OCI-LY7 (cell line): ENCODE results near the gene TPRG1L. TPM values are rescaled to one million over a fixed set of nuclear protein-coding genes. Genes with fewer than 3 reads are reported as not detected.

Experiments
- BruUV-seq: library from RNA; stranded (reverse); fragments of 400-500 nt; replicated peaks from 2 replicates; lab custom pipeline; 2021; lab: Mats Ljungman, UMichigan
- CTCF ChIA-PET: fragments of 300-600 bp; sonication (Branson Sonifier 250); formaldehyde crosslinking; loops from one replicate; lab custom pipeline; 2022; ENCODE audit warnings: antibody characterized with exemption; ENCODE audit not compliant: unreplicated experiment; lab: Charles Lee
- POLR2A ChIA-PET: fragments of 300-600 bp; sonication (Branson Sonifier 250); formaldehyde crosslinking; loops from one replicate; lab custom pipeline; 2022; ENCODE audit warnings: antibody characterized with exemption; lab: Charles Lee
- DNase-seq: peaks from one replicate; pipeline ENCODE4 v3.0.0-alpha.2; 2015; ENCODE audit warnings: low spot score
- H2AFZ ChIP-seq: fragments of 200-600 bp; sonication (generic), shearing (Covaris generic); 2 replicates; pipeline ENCODE4 v1.6.1; 2014; ENCODE audit warnings: mild to moderate bottlenecking, antibody characterized with exemption, low read length, moderate library complexity
- H3K27ac ChIP-seq: fragments of 200-600 bp; sonication (generic); 2 replicates; pipeline ENCODE4 v1.5.1; 2014; ENCODE audit warnings: mixed run types, low read depth, mild to moderate bottlenecking, moderate library complexity, low read length, inconsistent platforms; ENCODE audit not compliant: poor library complexity, severe bottlenecking
- H3K36me3 ChIP-seq: fragments of 200-600 bp; sonication (generic); 2 replicates; pipeline ENCODE4 v1.6.1; 2014; ENCODE audit warnings: mild to moderate bottlenecking, antibody characterized with exemption, low read length, moderate library complexity, mixed read lengths; ENCODE audit not compliant: insufficient read depth
- H3K4me1 ChIP-seq: fragments of 200-600 bp; sonication (generic); 2 replicates; pipeline ENCODE4 v1.5.1; 2014; ENCODE audit warnings: mild to moderate bottlenecking, low read length; ENCODE audit not compliant: insufficient read depth, poor library complexity, severe bottlenecking
- H3K4me2 ChIP-seq: fragments of 200-600 bp; sonication (generic); 2 replicates; pipeline ENCODE4 v1.6.1; 2014; ENCODE audit warnings: mild to moderate bottlenecking, low read length
- H3K4me3 ChIP-seq: fragments of 200-600 bp; sonication (generic); 2 replicates; pipeline ENCODE4 v1.5.1; 2014; ENCODE audit warnings: mild to moderate bottlenecking, low read depth, low read length; ENCODE audit not compliant: poor library complexity, severe bottlenecking
- H3K79me2 ChIP-seq: fragments of 200-600 bp; sonication (generic); 2 replicates; pipeline ENCODE4 v1.6.1; 2016; ENCODE audit warnings: low read depth, mild to moderate bottlenecking, low read length, moderate library complexity, mixed read lengths; ENCODE audit not compliant: insufficient read depth
- H3K9me2 ChIP-seq: fragments of 200-600 bp; sonication (generic); 2 replicates; pipeline ENCODE4 v1.6.1; 2016; ENCODE audit warnings: mild to moderate bottlenecking, low read length, mixed read lengths; ENCODE audit not compliant: insufficient read depth
- H3K9me3 ChIP-seq: fragments of 200-600 bp; sonication (generic); 2 replicates; pipeline ENCODE4 v1.6.1; 2014; ENCODE audit warnings: mild to moderate bottlenecking, mixed run types, low read length, mixed read lengths
- H4K20me1 ChIP-seq: fragments of 200-600 bp; sonication (generic); 2 replicates; pipeline ENCODE4 v1.6.1; 2014; ENCODE audit warnings: mild to moderate bottlenecking, antibody characterized with exemption, low read length, moderate library complexity, mixed read lengths; ENCODE audit not compliant: insufficient read depth
- CTCF ChIP-seq: fragments of 200-600 bp; sonication (generic); conservative IDR thresholded peaks from 2 replicates; pipeline ENCODE4 v1.5.1; 2014; ENCODE audit warnings: mild to moderate bottlenecking, antibody characterized with exemption, low read length, moderate library complexity, mixed read lengths
- EZH2phosphoT487 ChIP-seq: fragments of 200-600 bp; sonication (generic); IDR thresholded peaks from 2 replicates; pipeline ENCODE4 v1.6.1; 2018; ENCODE audit warnings: low read depth, borderline replicate concordance, mild to moderate bottlenecking, mixed run types, antibody characterized with exemption, low read length, moderate library complexity, mixed read lengths
- intact Hi-C: fragments of 100-400 bp; cut with micrococcal nuclease; formaldehyde crosslinking; loops from one replicate; pipeline ENCODE4 v1.10.0; 2022; ENCODE audit not compliant: unreplicated experiment
- total RNA-seq, 2 experiments: library from RNA; depleted of rRNA in 1 of 2; stranded (reverse); fragments of >200 nt in 1 of 2; shearing (Covaris generic) in 1 of 2; gene quantifications; 2 replicates each; pipeline ENCODE4 v1.2.3, GENCODE V29; 2014 to 2022

The TPRG1L gene
- total RNA-seq, 2 experiments from 2014 or later = 3.1 to 6.8 TPM

- Histone ChIP-seq H3K4me2 (peak overlapping the region; percentile 58), H3K36me3 (no peaks in the 10 kb centered on the region), H3K4me3 (no peak overlapping the region), H3K27ac (no peak overlapping the region), H3K9me2 (no peaks in the 10 kb centered on the region), H2AFZ (peak overlapping the region; percentile 92), H3K79me2 (no peaks in the 10 kb centered on the region), H4K20me1 (no peaks in the 10 kb centered on the region), H3K9me3 (no peaks in the 10 kb centered on the region), H3K4me1 (peaks cover 57% of the 10 kb centered on the region)
- POLR2A ChIA-PET = interaction anchor here (0.7 to 3.1 kb wide), 2 partner anchors 9 to 462 kb away, joined by 3 to 18 read pairs; no protein-coding TSS in a partner anchor
- CTCF ChIA-PET = no interaction called here
- no TSS peak for BruUV-seq
- TF ChIP-seq CTCF (no peak), EZH2phosphoT487 (no peak)
- DNase-seq = no peak
- intact Hi-C loops = loop anchor here (5.0 kb wide), 1 partner anchor 237 kb away; the partner anchor contains the start of gene C1orf174
These were observed 40.0 kb downstream of the TPRG1L start for GRCh38 chr1:3664700-3665375.

GRCh38 chr1:3668148-3668547, 43.3 kb downstream of the TPRG1L start:
- no peak overlapping the region for H3K27ac ChIP-seq
- H3K4me1 ChIP-seq = peaks cover 49% of the 10 kb centered on the region
- no peaks in the 10 kb centered on the region for H3K9me2 ChIP-seq
- BruUV-seq = no TSS peak
- H2AFZ ChIP-seq = no peak overlapping the region; the same call in 1 of the 2 replicates
- intact Hi-C loops = loop anchor here (5.0 kb wide), 1 partner anchor 234 kb away; the partner anchor contains the start of gene C1orf174
- DNase-seq = no peak
- no peaks in the 10 kb centered on the region for H3K36me3 ChIP-seq
- peak overlapping the region; percentile 34; the same call in 1 of the 2 replicates for H3K4me2 ChIP-seq
- TF ChIP-seq CTCF (no peak), EZH2phosphoT487 (no peak)
- H3K4me3 ChIP-seq = no peak overlapping the region
- POLR2A ChIA-PET = interaction anchor here (1.5 to 2.7 kb wide), 3 partner anchors 9 to 19 kb away, joined by 3 to 16 read pairs (median 5); no protein-coding TSS in a partner anchor
- CTCF ChIA-PET = no interaction called here
- H4K20me1 ChIP-seq = no peaks in the 10 kb centered on the region
- no peaks in the 10 kb centered on the region for H3K9me3 ChIP-seq
- H3K79me2 ChIP-seq = no peaks in the 10 kb centered on the region
